Body of pancreas (tissue), 4 donors: ENCODE data around the gene ALPP. TPM values are rescaled to one million over a fixed set of nuclear protein-coding genes. Genes with fewer than 3 reads are reported as not detected.
A peak's percentile ranks its signal among the peaks of the same experiment; 100 is the strongest.

Source experiments
- ATAC-seq: fragments of 150-250 bp; one replicate; pipeline ENCODE4 v1.9.1; 2016
- DNase-seq, 4 donors: peaks; one replicate each; pipeline ENCODE4 v3.0.0-alpha.2; 2019
- H3K27ac ChIP-seq, 4 donors: fragments of 200-600 bp; sonication (generic); 1 replicate in 3 of 4; 2 replicates in 1 of 4; pipeline versions ENCODE4 v1.5.1 to v1.6.1; 2016 to 2019; ENCODE audit warnings: mild to moderate bottlenecking in 1 of 4, mixed read lengths in 1 of 4, moderate library complexity in 1 of 4
- H3K27me3 ChIP-seq, 2 donors: fragments of 200-600 bp; sonication (generic); one replicate each; pipeline ENCODE4 v1.6.0; 2016; ENCODE audit warnings: mild to moderate bottlenecking in 1 of 2
- H3K36me3 ChIP-seq, 2 donors: fragments of 200-600 bp; sonication (generic); replicated peaks in 1 of 2; 2 replicates each; pipeline ENCODE4 v1.5.1; 2016; ENCODE audit warnings: low read depth in 2 of 2; ENCODE audit not compliant: insufficient read depth in 1 of 2
- H3K4me1 ChIP-seq: fragments of 200-600 bp; sonication (generic); one replicate; pipeline ENCODE4 v1.6.0; 2016
- H3K4me3 ChIP-seq, 2 donors: fragments of 200-600 bp; sonication (generic); 1 replicate in 1 of 2; 2 replicates in 1 of 2; pipeline ENCODE4 v1.5.1; 2016 to 2019
- H3K9me3 ChIP-seq, 3 donors: fragments of 200-600 bp; sonication (generic); 1 replicate in 2 of 3; 2 replicates in 1 of 3; pipeline ENCODE4 v1.5.1; 2016
- CTCF ChIP-seq, 7 experiments: fragments of 450-650 bp in 4 of 7; fragments of 200-600 bp in 3 of 7; sonication (generic) in 3 of 7; IDR thresholded peaks; one replicate each; pipeline ENCODE4 v1.5.1; 2016 to 2019; ENCODE audit warnings: antibody characterized with exemption in 7 of 7
- POLR2A ChIP-seq, 3 donors: fragments of 450-650 bp; IDR thresholded peaks; one replicate each; pipeline ENCODE4 v1.6.1; 2016; ENCODE audit warnings: antibody characterized with exemption in 3 of 3, mild to moderate bottlenecking in 2 of 3
- WGBS, 2 donors: methylation state at CpG; one replicate each; pipeline ENCODE4 v1.1.5; 2017; 5-methylcytosine and 5-hydroxymethylcytosine counted together
- intact Hi-C: fragments of 100-400 bp; cut with DNase I; formaldehyde crosslinking; loops from one replicate; pipeline ENCODE4 v1.15.1; 2023
- total RNA-seq, 2 donors: library from RNA; depleted of rRNA; stranded (reverse); fragments of >200 nt; gene quantifications; one replicate each; pipeline ENCODE4 v1.1.0, GENCODE V29; 2016

ALPP gene
- total RNA-seq, 2 donors from 2014 or later = 0.52 TPM; not detected in 1

- H3K36me3 ChIP-seq = no peaks in the 10 kb centered on the region
- intact Hi-C loops = no loop called here
- WGBS, 2 donors = 69 to 71% methylated on average over 15 to 19 of the region's 19 CpGs
- H3K27me3 ChIP-seq = no peaks in the 10 kb centered on the region
- no peak overlapping the region for H3K27ac ChIP-seq
- no peaks in the 10 kb centered on the region for H3K4me1 ChIP-seq
- no peak for TF ChIP-seq POLR2A (IDR thresholded peaks at IDR 0.05)
- TF ChIP-seq CTCF (IDR thresholded peaks at IDR 0.05) = no peak
- no peak for ATAC-seq
- H3K9me3 ChIP-seq = no peaks in the 10 kb centered on the region
- DNase-seq = peak in 1 of 4 donors; percentile 4
- no peak overlapping the region for H3K4me3 ChIP-seq
Measured at GRCh38 chr2:232342635-232343565, 35.7 kb upstream of the ALPP start.

DNA sequence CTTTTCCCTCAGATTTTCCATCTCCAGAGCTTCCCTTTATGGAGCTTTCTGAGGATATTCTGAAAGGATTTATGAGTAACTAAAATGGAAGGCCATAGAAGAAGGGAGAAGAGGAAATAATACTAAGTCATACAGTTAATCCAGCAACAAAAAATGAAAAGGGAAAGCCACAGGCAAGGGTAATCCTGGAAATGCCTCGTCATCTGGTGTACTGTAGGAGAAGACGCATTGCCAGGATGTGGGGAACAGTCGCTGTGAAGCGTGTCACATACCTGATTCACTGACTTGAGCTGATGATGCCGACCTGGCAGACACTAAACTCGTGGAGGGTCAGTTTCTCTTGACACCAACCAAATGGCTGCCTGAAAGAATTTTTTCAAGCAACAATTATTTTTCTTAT is 34.7 kb upstream of the ALPP start:
- intact Hi-C loops = no loop called here
- H3K27ac ChIP-seq = no peak overlapping the region
- 62 to 72% methylated on average over 6 of the region's 6 CpGs for WGBS, 2 donors
- no peaks in the 10 kb centered on the region for H3K27me3 ChIP-seq
- TF ChIP-seq CTCF (IDR thresholded peaks at IDR 0.05) = no peak
- no peak for TF ChIP-seq POLR2A (IDR thresholded peaks at IDR 0.05)
- no peak for ATAC-seq
- H3K4me3 ChIP-seq = no peak overlapping the region
- no peaks in the 10 kb centered on the region for H3K36me3 ChIP-seq
- H3K4me1 ChIP-seq = no peaks in the 10 kb centered on the region
- no peaks in the 10 kb centered on the region for H3K9me3 ChIP-seq
- no peak for DNase-seq

DNA sequence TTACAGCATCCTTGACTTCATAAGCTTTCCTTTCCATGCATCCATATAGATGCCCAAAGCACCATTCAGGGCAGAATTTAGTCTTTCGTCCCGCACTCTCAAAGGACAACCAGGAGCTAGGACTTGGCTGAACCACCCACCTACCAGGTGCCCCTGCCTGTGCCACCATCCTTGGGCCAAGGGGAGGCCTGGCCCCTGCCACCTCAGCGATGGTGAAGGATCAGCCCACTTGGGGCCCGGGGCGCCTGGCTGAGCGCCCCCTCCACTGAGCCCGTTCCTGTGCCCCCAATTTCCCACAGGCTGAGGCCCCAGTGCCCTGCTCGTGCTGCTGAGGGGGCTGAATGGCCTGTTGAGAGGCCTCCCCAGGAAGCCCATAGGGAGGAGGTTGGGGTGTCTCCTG is 33.3 kb upstream of the ALPP start:
- Histone ChIP-seq H3K9me3 (no peaks in the 10 kb centered on the region), H3K4me1 (no peaks in the 10 kb centered on the region), H3K4me3 (no peak overlapping the region), H3K27me3 (peaks cover 0 to 5% of the 10 kb centered on the region in 2 donors), H3K36me3 (no peaks in the 10 kb centered on the region), H3K27ac (no peak overlapping the region)
- DNase-seq (no peak), ATAC-seq (no peak)
- no peak for TF ChIP-seq POLR2A (IDR thresholded peaks at IDR 0.05)
- no peak for TF ChIP-seq CTCF (IDR thresholded peaks at IDR 0.05)
- WGBS, 2 donors = 83 to 92% methylated on average over 2 to 8 of the region's 8 CpGs
- intact Hi-C loops = no loop called here

GRCh38 chr2:232347369-232347768 is 31.2 kb upstream of the ALPP start:
- no peaks in the 10 kb centered on the region for H3K9me3 ChIP-seq
- 81 to 87% methylated on average over 6 of the region's 6 CpGs for WGBS, 2 donors
- H3K4me1 ChIP-seq = peaks cover 20% of the 10 kb centered on the region
- H3K27ac ChIP-seq = no peak overlapping the region
- H3K27me3 ChIP-seq = peaks cover 0 to 24% of the 10 kb centered on the region in 2 donors
- DNase-seq (no peak), ATAC-seq (no peak)
- H3K4me3 ChIP-seq = no peak overlapping the region
- no peak for TF ChIP-seq POLR2A (IDR thresholded peaks at IDR 0.05)
- no peak for TF ChIP-seq CTCF (IDR thresholded peaks at IDR 0.05)
- no peaks in the 10 kb centered on the region for H3K36me3 ChIP-seq
- intact Hi-C loops = no loop called here
